SHP77 treated with DMSO at 0.1 percent for 48 hours (cell line): ENCODE measurements around the gene GIPC2.
"Not testable (repeated sequence)": the region's sequence is repeated elsewhere in the genome, so short reads cannot be mapped to it uniquely, and the experiment has no call there.

Experiments used
- DNase-seq: peaks from one replicate; lab custom pipeline; 2025; lab: John Stamatoyannopoulos, UW

Gene GIPC2

GRCh38 chr1:78036450-78036849 lies 9.3 kb upstream of the GIPC2 start:
- no peak for DNase-seq

GRCh38 chr1:78038071-78038470 lies 7.7 kb upstream of the GIPC2 start:
- DNase-seq: no peak

DNA sequence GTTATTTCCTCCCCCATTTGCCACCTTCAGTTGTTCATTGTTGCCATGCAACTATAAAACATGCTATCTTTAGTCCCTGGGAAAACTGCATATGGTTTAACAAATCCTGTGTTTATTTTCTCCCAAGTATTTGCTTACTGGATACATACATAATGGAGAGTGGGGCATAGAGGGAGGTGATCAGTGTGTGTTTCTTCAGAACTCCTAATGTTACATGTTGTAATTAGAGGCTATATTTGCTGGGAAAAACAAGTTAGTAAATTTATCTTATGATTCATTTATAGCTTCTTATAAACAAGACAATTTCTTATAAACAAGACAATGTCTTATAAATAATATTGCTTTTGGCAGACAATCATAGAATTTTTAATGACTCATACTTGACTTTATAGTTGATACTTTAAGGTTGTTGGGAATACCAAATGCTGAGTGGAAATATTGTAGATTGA lies 7.3 kb upstream of the GIPC2 start:
- no peak for DNase-seq

GRCh38 chr1:78040484-78041089 lies 5.2 kb upstream of the GIPC2 start:
- no peak for DNase-seq

DNA sequence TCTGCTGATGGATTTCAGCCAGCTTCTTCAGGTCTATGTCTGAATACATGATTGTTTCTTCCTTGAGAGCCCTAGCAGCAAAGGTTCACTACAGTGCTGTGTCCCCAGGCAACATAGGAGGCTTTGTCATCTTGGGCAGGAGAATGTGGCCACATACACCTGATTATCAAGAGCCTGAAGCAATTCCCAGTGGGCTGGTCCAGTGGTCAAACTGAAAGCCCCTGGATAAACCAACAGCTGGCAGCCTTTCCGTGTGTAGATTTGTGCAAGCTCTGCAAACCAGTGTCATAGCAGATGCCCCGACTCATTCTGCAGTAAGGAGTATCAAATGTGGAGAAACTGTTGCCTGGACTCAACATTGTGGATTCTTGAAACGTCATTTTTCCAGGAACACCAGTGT lies 2.3 kb upstream of the GIPC2 start:
- no peak for DNase-seq

DNA sequence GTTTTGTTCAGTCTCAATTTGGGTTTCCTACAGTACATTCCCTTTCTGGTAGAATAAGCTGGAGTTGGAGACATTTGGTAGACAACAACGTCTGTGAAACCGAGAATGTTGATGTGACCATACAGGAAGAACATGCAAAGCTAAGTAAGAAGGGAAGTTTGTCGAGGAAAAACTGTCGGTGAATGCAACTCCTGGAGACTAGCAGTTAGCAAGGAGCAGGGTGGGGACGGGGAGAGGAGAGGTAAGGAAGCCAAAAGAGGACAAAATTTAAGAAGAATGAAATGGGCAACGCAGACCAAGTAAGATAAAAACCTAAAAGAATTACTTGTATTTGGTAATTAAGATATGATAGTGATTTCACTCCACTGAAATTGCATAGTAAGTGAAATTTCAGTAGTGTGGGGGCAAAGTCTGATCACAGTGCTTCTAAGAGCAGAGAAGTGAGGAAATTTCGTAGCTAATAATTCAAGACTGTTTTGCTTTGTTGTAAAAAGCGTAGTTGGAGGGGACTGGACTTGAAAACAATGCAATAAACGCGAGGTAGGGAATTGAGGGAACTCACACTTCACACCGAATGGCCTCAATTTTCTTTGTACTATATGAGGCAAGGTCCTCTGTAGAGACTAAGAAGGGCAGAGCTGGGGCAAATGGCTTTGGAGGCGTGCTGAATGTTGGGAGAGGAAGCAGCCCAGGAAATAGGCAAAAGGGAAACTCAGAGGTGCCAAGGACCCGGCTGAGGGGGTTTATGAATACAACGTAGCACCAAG lies 787 bp upstream of the GIPC2 start:
- no peak for DNase-seq

DNA sequence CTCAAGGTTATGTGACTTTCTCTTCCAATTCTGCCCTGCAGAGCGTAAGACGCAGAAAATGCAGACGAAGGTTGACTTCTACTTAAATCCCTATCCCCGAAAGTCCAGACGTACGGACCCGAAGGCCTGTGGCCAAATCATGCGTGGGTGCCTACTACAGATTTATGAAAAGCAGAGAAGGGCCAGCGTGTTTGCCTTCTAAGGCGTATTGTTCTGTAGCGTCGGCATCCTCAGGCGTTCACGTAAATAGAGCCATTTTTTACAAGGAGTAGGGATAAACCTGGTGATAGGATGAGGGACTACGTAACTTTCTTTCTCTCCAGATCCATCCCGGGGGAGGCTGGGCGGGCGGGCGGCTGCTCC lies 222 bp upstream of the GIPC2 start:
- DNase-seq: no peak

DNA sequence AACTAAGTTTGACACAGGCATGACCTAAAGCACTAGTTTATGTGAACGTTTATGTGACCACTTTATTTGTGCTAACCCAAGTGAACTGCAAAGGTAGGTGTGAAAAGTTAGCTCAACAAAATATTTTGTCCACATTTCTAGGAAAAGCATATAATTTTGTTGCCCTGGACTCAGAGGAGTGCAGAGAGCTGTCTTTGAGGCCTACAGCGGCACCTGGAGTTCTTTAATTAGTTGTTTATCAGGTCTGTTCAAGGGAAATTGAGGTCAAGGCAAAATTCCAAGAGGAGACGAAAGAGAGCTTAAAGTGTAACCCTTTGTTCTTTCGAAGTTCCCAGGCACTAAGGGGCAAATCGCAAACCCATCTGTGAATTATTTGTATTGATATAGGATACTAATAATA lies 1.3 kb downstream of the GIPC2 start:
- DNase-seq: no peak

GRCh38 chr1:78047631-78048030 lies 1.9 kb downstream of the GIPC2 start:
- DNase-seq: no peak

GRCh38 chr1:78048446-78048845 lies 2.7 kb downstream of the GIPC2 start:
- DNase-seq: no peak

GRCh38 chr1:78049396-78049795 lies 3.6 kb downstream of the GIPC2 start:
- no peak for DNase-seq

GRCh38 chr1:78051005-78051404 lies 5.2 kb downstream of the GIPC2 start:
- no peak for DNase-seq

GRCh38 chr1:78052685-78053405 lies 7.1 kb downstream of the GIPC2 start:
- no peak for DNase-seq

DNA sequence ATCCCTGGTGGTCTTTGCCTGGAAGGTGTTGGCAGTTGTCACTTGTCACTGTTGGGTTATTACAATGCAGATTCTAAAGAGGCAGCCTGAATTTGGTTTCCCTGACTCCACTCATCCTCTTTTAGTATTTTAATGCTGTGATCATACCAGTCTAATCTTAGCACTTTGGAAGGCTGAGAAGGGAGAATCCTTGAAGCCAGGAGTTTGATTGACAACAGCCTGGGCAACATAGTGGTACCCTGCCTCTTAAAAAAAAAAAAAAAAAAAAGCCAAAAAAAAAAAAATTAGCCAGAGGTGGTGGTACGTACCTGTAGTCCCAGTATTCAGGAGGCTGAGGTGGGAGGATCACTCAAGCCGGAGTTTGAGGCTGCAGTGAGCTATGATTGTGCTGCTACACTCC lies 7.7 kb downstream of the GIPC2 start:
- no peak for DNase-seq

DNA sequence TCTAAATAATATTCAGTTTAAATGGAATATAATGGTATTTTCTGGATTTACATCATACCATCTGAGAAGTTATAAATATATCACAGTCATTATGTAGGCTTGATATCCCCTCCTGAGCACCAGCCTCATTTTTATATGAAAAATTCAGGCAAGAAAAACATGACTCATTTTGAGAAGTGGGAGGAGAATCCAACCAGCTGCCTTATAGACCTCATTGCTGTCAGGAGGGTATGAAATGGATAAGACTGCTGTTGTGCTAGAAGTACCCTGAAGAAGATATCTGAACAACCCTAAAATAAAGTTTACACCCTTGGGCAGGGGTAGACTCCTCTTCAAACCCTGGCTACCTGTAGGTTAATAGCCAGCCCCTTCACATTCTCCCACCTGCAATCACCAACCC lies 8.8 kb downstream of the GIPC2 start:
- no peak for DNase-seq

- no peak for DNase-seq
These were observed 9.2 kb downstream of the GIPC2 start for GRCh38 chr1:78054972-78055371.

GRCh38 chr1:78055565-78056132 lies 9.9 kb downstream of the GIPC2 start:
- no peak for DNase-seq

GRCh38 chr1:78058670-78059069 lies 12.9 kb downstream of the GIPC2 start:
- DNase-seq: no peak

- no peak for DNase-seq
These were observed 15.2 kb downstream of the GIPC2 start for GRCh38 chr1:78060857-78061563.

DNA sequence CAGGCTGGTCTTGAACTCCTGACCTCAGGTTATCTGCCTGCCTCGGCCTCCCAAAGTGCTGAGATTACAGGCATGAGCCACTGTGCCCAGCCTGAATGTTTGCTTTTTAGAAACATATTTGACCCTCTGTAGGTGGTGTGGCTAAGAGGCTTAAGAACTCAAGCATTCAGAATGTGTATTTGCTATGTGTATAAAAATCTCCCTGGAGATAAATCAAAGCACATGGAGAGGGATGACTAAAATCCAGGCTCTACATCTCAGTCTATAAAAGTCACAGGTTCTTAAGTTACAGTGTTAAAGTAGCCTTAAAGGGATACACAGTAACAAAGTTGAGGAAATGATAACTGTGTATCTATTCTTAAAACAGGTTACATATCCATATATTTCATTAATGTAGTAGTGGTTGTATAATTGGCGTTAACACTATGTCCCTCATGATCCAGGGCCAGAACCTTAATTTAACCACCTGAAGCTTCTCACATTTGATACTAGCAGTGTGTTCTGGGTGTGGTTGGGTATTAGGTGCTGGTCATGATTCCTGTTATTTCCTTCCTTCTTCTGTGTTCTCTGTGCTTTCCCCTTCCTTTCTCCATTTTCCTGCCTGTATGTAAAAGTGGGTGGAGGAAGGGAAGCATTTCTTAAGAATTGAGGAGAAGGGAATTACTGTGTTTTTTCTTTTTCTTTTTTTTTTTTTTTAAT lies 16.2 kb downstream of the GIPC2 start:
- no peak for DNase-seq

- DNase-seq: not testable (repeated sequence)
These were observed 19.1 kb downstream of the GIPC2 start for GRCh38 chr1:78064886-78065285.
